Cardiac fibroblast (primary cell): ENCODE results near the gene NID1.

ENCODE experiments used
- DNase-seq, 2 donors: peaks; one replicate each; pipeline versions ENCODE4 v3.0.0 to v3.0.0-alpha.2; 2010; ENCODE audit warnings: low read depth in 2 of 2
- H3K4me3 ChIP-seq, 2 donors: replicated peaks in 1 of 2; 1 replicate in 1 of 2; 2 replicates in 1 of 2; pipeline ENCODE4 v1.5.1; 2011; ENCODE audit warnings: low read depth in 2 of 2, low read length in 2 of 2, mild to moderate bottlenecking in 2 of 2, moderate library complexity in 1 of 2
- CTCF ChIP-seq: IDR thresholded peaks from one replicate; pipeline ENCODE4 v1.5.1; 2011; ENCODE audit warnings: low read depth, mild to moderate bottlenecking, low read length, inconsistent platforms

The NID1 gene

DNA sequence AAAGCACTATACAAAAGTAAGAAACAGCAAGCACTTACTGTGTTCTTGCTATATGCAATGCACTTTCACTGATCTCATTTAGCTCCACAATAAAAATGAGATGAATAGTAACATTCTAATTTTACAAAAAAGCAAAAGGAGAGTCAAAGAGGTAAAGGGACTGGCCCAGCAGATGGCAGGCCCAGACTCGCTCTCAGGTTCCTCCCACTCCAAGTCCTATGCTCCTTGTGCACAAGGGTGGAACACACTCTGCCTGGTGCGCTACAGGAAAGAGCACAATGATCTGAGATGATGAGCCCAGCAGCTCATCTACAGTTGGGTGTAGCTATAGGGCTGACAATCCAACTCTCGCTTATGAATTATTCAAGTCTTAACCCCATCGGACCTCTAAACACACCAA is 104.1 kb downstream of the NID1 start:
- DNase-seq, result no peak
- TF ChIP-seq CTCF, result no peak
- H3K4me3 ChIP-seq, result no peak overlapping the region

DNA sequence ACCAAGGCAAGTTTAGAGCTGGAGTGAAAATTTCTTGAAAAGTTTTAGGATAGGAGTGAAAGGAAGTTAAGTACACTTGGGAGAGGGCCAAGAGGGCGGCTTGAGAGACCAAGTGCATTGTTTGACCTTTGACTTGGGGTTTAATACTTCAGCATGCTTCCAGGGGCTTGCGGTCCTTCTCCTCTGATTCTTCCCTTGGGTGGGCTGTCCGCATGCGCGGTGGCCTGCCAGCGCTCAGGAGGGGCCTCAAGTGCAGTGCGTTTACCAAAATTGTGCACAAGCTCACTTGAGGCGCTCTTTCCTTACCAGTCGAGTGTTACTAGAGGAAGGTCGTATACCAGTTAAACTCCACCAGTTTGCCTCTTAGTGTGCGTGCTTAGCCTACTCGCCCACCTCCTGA is 106.9 kb downstream of the NID1 start:
- no peak overlapping the region for H3K4me3 ChIP-seq
- no peak for DNase-seq
- TF ChIP-seq CTCF, result no peak

DNA sequence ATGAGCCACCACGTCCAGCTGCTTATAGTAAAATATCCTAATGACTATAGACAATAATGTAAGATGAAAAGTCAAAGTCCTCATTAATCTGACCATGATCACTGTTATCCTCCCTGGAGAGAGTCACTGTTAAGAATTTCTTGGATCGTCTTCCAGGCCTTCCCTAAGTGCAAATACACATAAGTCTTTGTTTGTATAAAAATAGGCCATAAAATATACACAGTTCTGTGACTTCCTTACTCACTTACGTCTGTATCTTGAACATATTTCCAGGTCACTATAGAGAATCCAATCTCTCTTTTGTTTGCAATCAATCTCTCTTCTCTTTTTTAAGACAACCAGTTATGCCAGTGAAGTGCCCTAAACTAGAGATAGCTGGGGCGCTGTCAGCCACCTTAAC is 109.1 kb downstream of the NID1 start:
- no peak overlapping the region for H3K4me3 ChIP-seq
- no peak for TF ChIP-seq CTCF
- DNase-seq, result no peak

GRCh38 chr1:235954306-235955283 is 110.3 kb downstream of the NID1 start:
- H3K4me3 ChIP-seq, result no peak overlapping the region
- DNase-seq, result peak in 1 of 2 donors; percentile 35

DNA sequence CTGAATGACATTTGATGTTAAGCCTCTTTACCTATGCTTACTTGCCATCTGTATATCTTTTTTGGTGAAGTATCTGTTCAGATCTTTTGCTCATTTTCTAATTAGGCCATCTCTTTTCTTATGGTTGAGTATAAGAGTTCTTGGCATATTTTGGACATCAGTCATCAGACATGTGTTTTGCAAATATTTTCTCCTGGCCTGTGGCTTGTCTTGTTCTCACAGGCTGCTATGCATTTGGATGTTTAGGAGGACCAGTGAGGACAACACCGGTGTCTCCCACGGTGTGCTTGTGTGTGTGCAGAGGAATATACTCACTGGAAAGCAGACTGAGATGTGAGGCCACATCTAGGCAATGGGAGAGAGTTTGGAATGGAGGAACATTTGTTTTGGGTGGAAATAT is 111.1 kb downstream of the NID1 start:
- TF ChIP-seq CTCF, result no peak
- no peak overlapping the region for H3K4me3 ChIP-seq
- DNase-seq, result peak; percentile 76 to 92

More at GRCh38 chr1:235954306-235955283, 110.3 kb downstream of the NID1 start:
- TF ChIP-seq CTCF, result no peak

GRCh38 chr1:235952950-235953615 is 111.8 kb downstream of the NID1 start:
- peak in 1 of 2 donors; percentile 69 for DNase-seq
- H3K4me3 ChIP-seq, result no peak overlapping the region
- no peak for TF ChIP-seq CTCF
